Measurements from ENCODE around the gene CDH5.

DNA sequence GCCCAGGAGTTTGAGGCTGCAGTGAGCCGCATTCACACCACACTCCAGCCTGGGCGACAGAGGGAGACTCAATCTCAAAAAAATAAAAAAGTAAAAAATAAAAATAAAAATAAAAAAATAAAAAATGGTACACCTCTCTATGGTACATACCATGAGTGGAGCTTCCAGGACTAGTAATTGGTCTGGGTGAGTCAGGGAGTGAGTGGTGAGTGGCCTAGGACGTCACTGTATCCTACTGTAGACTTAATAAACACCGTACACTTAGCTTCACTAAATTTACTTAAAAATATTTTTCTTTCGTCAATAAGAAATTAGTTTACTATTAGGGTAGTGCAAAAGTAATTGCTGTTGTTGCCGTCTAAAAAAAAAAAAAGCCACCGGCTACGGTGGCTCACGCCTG lies 9.0 kb downstream of the CDH5 start:
- TF ChIP-seq, protein P1, sequence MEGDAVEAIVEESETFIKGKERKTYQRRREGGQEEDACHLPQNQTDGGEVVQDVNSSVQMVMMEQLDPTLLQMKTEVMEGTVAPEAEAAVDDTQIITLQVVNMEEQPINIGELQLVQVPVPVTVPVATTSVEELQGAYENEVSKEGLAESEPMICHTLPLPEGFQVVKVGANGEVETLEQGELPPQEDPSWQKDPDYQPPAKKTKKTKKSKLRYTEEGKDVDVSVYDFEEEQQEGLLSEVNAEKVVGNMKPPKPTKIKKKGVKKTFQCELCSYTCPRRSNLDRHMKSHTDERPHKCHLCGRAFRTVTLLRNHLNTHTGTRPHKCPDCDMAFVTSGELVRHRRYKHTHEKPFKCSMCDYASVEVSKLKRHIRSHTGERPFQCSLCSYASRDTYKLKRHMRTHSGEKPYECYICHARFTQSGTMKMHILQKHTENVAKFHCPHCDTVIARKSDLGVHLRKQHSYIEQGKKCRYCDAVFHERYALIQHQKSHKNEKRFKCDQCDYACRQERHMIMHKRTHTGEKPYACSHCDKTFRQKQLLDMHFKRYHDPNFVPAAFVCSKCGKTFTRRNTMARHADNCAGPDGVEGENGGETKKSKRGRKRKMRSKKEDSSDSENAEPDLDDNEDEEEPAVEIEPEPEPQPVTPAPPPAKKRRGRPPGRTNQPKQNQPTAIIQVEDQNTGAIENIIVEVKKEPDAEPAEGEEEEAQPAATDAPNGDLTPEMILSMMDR (IDR thresholded peaks at IDR 0.05): no peak
- TF ChIP-seq POLR2A (IDR thresholded peaks at IDR 0.05): no peak

Measured in esophagus squamous epithelium (tissue), 4 donors.